CD4-positive, alpha-beta T cell (primary cell): ENCODE results near the gene IGF1R. TPM values are rescaled to one million over a fixed set of nuclear protein-coding genes. Genes with fewer than 3 reads are reported as not detected.

Experiments used
- ATAC-seq: fragments of 200-7000 bp; cut with Tn5 transposase; one replicate; pipeline ENCODE4 v1.10.0; 2022; ENCODE audit warnings: mild to moderate bottlenecking; ENCODE audit not compliant: poor library complexity
- CTCF ChIA-PET: fragments of 350-600 bp; sonication (Branson Sonifier 250); formaldehyde crosslinking; loops from one replicate; lab custom pipeline; 2021; ENCODE audit warnings: antibody characterized with exemption, inconsistent platforms; lab: Charles Lee
- POLR2A ChIA-PET: fragments of 350-600 bp; sonication (Branson Sonifier 250); formaldehyde crosslinking; loops from one replicate; lab custom pipeline; 2021; ENCODE audit warnings: antibody characterized with exemption, inconsistent platforms; lab: Charles Lee
- DNase-seq, 14 experiments: peaks; one replicate each; pipeline ENCODE4 v3.0.0-alpha.2; 2013 to 2020; ENCODE audit warnings: mixed read lengths in 2 of 14
- H3K27ac ChIP-seq, 2 donors: one replicate each; pipeline versions ENCODE4 v1.5.1 to v1.7.0; 2013; ENCODE audit warnings: low read length in 2 of 2, low read depth in 1 of 2, mild to moderate bottlenecking in 1 of 2
- H3K27me3 ChIP-seq, 2 experiments: 1 replicate in 1 of 2; 2 replicates in 1 of 2; pipeline versions ENCODE4 v1.6.1 to v1.7.0; 2013; ENCODE audit warnings: low read length in 2 of 2, control low read depth in 1 of 2, mild to moderate bottlenecking in 1 of 2, moderate library complexity in 1 of 2; ENCODE audit not compliant: insufficient read depth in 2 of 2, control insufficient read depth in 1 of 2
- H3K36me3 ChIP-seq: one replicate; pipeline ENCODE4 v1.6.1; 2013; ENCODE audit warnings: low read length, control low read depth; ENCODE audit not compliant: insufficient read depth
- H3K4me1 ChIP-seq: one replicate; pipeline ENCODE4 v1.6.1; 2013; ENCODE audit warnings: low read length, control low read depth; ENCODE audit not compliant: insufficient read depth
- H3K4me3 ChIP-seq: one replicate; pipeline ENCODE4 v1.5.1; 2013; ENCODE audit warnings: mild to moderate bottlenecking, low read length, moderate library complexity
- H3K9me3 ChIP-seq, 2 experiments: 1 replicate in 1 of 2; 2 replicates in 1 of 2; pipeline versions ENCODE4 v1.6.1 to v1.7.0; 2013; ENCODE audit warnings: low read length in 2 of 2, mild to moderate bottlenecking in 2 of 2, control low read depth in 1 of 2, moderate library complexity in 1 of 2; ENCODE audit not compliant: control insufficient read depth in 1 of 2, insufficient read depth in 1 of 2
- H3K27ac Mint-ChIP-seq: one replicate; pipeline ENCODE4 v1.8.0; 2020; ENCODE audit warnings: mixed read lengths
- H3K27me3 Mint-ChIP-seq: one replicate; pipeline ENCODE4 v1.8.0; 2021; ENCODE audit warnings: mixed read lengths
- H3K36me3 Mint-ChIP-seq: one replicate; pipeline ENCODE4 v1.8.0; 2021; ENCODE audit warnings: low read depth, mixed read lengths
- H3K4me1 Mint-ChIP-seq: one replicate; pipeline ENCODE4 v1.8.0; 2021; ENCODE audit warnings: low read depth, mixed read lengths
- H3K4me3 Mint-ChIP-seq: one replicate; pipeline ENCODE4 v1.8.0; 2020; ENCODE audit warnings: mild to moderate bottlenecking, mixed read lengths
- H3K9me3 Mint-ChIP-seq: one replicate; pipeline ENCODE4 v1.8.0; 2020; ENCODE audit warnings: mixed read lengths
- CTCF ChIP-seq: fragments of 200-600 bp; IDR thresholded peaks from one replicate; pipeline ENCODE4 v1.8.0; 2022; ENCODE audit warnings: antibody characterized with exemption, mild to moderate bottlenecking
- intact Hi-C, 2 experiments: fragments of 100-400 bp; cut with DNase I in 1 of 2; cut with micrococcal nuclease in 1 of 2; formaldehyde crosslinking; loops; one replicate each; pipeline versions ENCODE4 v1.15.1 to v1.9.0; 2023 to 2025; cut with DNase I, micrococcal nuclease
- total RNA-seq, 174 experiments: library from RNA in 2 of 174; stranded (reverse) in 2 of 174; gene quantifications; one replicate each; pipeline ENCODE4 v1.2.3 and lab custom pipeline; 2021 to 2026

The IGF1R gene
- total RNA-seq, 2 experiments from 2014 or later = 39.2 to 40.3 TPM

- H3K4me3 Mint-ChIP-seq = no peak overlapping the region
- no peaks in the 10 kb centered on the region for H3K9me3 ChIP-seq
- POLR2A ChIA-PET = no interaction called here
- intact Hi-C loops = no loop called here
- no peak overlapping the region for H3K4me3 ChIP-seq
- ATAC-seq (no peak), DNase-seq (no peak)
- H3K27ac Mint-ChIP-seq = no peak overlapping the region
- peaks cover 91% of the 10 kb centered on the region for H3K4me1 Mint-ChIP-seq
- CTCF ChIA-PET = no interaction called here
- TF ChIP-seq CTCF = no peak
- H3K27ac ChIP-seq = no peak overlapping the region
- H3K36me3 Mint-ChIP-seq = peaks cover 14% of the 10 kb centered on the region
- H3K27me3 ChIP-seq = no peaks in the 10 kb centered on the region
- H3K36me3 ChIP-seq = no peaks in the 10 kb centered on the region
- no peaks in the 10 kb centered on the region for H3K9me3 Mint-ChIP-seq
- H3K27me3 Mint-ChIP-seq = no peaks in the 10 kb centered on the region
- H3K4me1 ChIP-seq = peaks cover 14% of the 10 kb centered on the region
These were observed 76.2 kb downstream of the IGF1R start for GRCh38 chr15:98724494-98724893.

- intact Hi-C loops = no loop called here
- DNase-seq (no peak), ATAC-seq (no peak)
- Mint-ChIP-seq H3K9me3 (no peaks in the 10 kb centered on the region), H3K27me3 (no peaks in the 10 kb centered on the region), H3K4me3 (no peak overlapping the region), H3K4me1 (peaks cover 85% of the 10 kb centered on the region), H3K36me3 (peaks cover 14% of the 10 kb centered on the region), H3K27ac (no peak overlapping the region)
- POLR2A ChIA-PET = no interaction called here
- TF ChIP-seq CTCF = no peak
- CTCF ChIA-PET = no interaction called here
- Histone ChIP-seq H3K9me3 (no peaks in the 10 kb centered on the region), H3K36me3 (no peaks in the 10 kb centered on the region), H3K27me3 (no peaks in the 10 kb centered on the region), H3K4me3 (no peak overlapping the region), H3K27ac (no peak overlapping the region), H3K4me1 (peaks cover 12% of the 10 kb centered on the region)
These were observed 77.5 kb downstream of the IGF1R start for GRCh38 chr15:98725874-98726273.

GRCh38 chr15:98727115-98728040 lies 79.0 kb downstream of the IGF1R start:
- H3K4me3 ChIP-seq = no peak overlapping the region
- H3K27me3 ChIP-seq = no peaks in the 10 kb centered on the region
- ChIA-PET CTCF (no interaction called here), POLR2A (no interaction called here)
- intact Hi-C loops = no loop called here
- DNase-seq (no peak), ATAC-seq (no peak)
- peaks cover 70% of the 10 kb centered on the region for H3K4me1 Mint-ChIP-seq
- no peaks in the 10 kb centered on the region for H3K9me3 Mint-ChIP-seq
- H3K27me3 Mint-ChIP-seq = no peaks in the 10 kb centered on the region
- H3K36me3 Mint-ChIP-seq = peaks cover 14% of the 10 kb centered on the region
- H3K27ac Mint-ChIP-seq = peak overlapping the region; percentile 36
- H3K4me3 Mint-ChIP-seq = no peak overlapping the region
- H3K36me3 ChIP-seq = no peaks in the 10 kb centered on the region
- H3K27ac ChIP-seq = no peak overlapping the region
- peaks cover 12% of the 10 kb centered on the region for H3K4me1 ChIP-seq
- no peaks in the 10 kb centered on the region for H3K9me3 ChIP-seq
- no peak for TF ChIP-seq CTCF
